Umbilical cord (tissue), 2 donors: ENCODE results near the gene GBA3. TPM values are rescaled to one million over a fixed set of nuclear protein-coding genes. Genes with fewer than 3 reads are reported as not detected.

Experiments
- DNase-seq: peaks from one replicate; pipeline ENCODE4 v3.0.0-alpha.2; 2015; ENCODE audit warnings: low spot score
- total RNA-seq: library from RNA; depleted of rRNA; stranded (reverse); fragments of >200 nt; gene quantifications from one replicate; pipeline ENCODE4 v1.2.3, GENCODE V29; 2014; ENCODE audit warnings: low replicate concordance; ENCODE audit not compliant: insufficient read depth

Gene GBA3
- total RNA-seq, 1 donor from 2014 or later, result 2.4 TPM

GRCh38 chr4:22695029-22695428 is 2.3 kb downstream of the GBA3 start:
- DNase-seq, result no peak

GRCh38 chr4:22695917-22696316 is 3.2 kb downstream of the GBA3 start:
- no peak for DNase-seq

GRCh38 chr4:22703912-22704311 is 11.2 kb downstream of the GBA3 start:
- DNase-seq, result no peak

GRCh38 chr4:22707390-22707789 is 14.7 kb downstream of the GBA3 start:
- no peak for DNase-seq

- no peak for DNase-seq
Measured at GRCh38 chr4:22708961-22709360, 16.2 kb downstream of the GBA3 start.

- no peak for DNase-seq
Measured at GRCh38 chr4:22712105-22712504, 19.4 kb downstream of the GBA3 start.

- no peak for DNase-seq
Measured at GRCh38 chr4:22712529-22712928, 19.8 kb downstream of the GBA3 start.

- no peak for DNase-seq
Measured at GRCh38 chr4:22713841-22714240, 21.1 kb downstream of the GBA3 start.

GRCh38 chr4:22719218-22719617 is 26.5 kb downstream of the GBA3 start:
- DNase-seq, result no peak

- no peak for DNase-seq
Measured at GRCh38 chr4:22720091-22720490, 27.4 kb downstream of the GBA3 start.

- DNase-seq, result no peak
Measured at GRCh38 chr4:22721204-22721603, 28.5 kb downstream of the GBA3 start.

- DNase-seq, result no peak
Measured at GRCh38 chr4:22730021-22730420, 37.3 kb downstream of the GBA3 start.

- DNase-seq, result no peak
Measured at GRCh38 chr4:22733816-22734215, 41.1 kb downstream of the GBA3 start.

- no peak for DNase-seq
Measured at GRCh38 chr4:22736912-22737311, 44.2 kb downstream of the GBA3 start.

GRCh38 chr4:22739968-22740367 is 47.2 kb downstream of the GBA3 start:
- no peak for DNase-seq

GRCh38 chr4:22741744-22742143 is 49.0 kb downstream of the GBA3 start:
- DNase-seq, result no peak

GRCh38 chr4:22743290-22743689 is 50.6 kb downstream of the GBA3 start:
- no peak for DNase-seq

GRCh38 chr4:22744478-22745062 is 51.8 kb downstream of the GBA3 start:
- DNase-seq, result no peak

- DNase-seq, result no peak
Measured at GRCh38 chr4:22745234-22745633, 52.5 kb downstream of the GBA3 start.

- no peak for DNase-seq
Measured at GRCh38 chr4:22754116-22754515, 61.4 kb downstream of the GBA3 start.

GRCh38 chr4:22762548-22762947 is 69.8 kb downstream of the GBA3 start:
- no peak for DNase-seq

GRCh38 chr4:22764183-22764582 is 71.4 kb downstream of the GBA3 start:
- DNase-seq, result no peak

- DNase-seq, result no peak
Measured at GRCh38 chr4:22766068-22766467, 73.3 kb downstream of the GBA3 start.

- no peak for DNase-seq
Measured at GRCh38 chr4:22778547-22779163, 85.9 kb downstream of the GBA3 start.
